Stimulated activated CD8-positive, alpha-beta memory T cell treated with anti-CD3 and anti-CD28 coated beads, Interleukin-12 subunit alpha, Interleukin-12 subunit beta, amount 100 ng/mL, for 24 hours (primary cell): ENCODE measurements around the gene DUS2.

Experiments used
- DNase-seq: peaks from one replicate; pipeline ENCODE4 v3.0.0-alpha.2; 2020; ENCODE audit errors: extremely low read depth

Gene DUS2

DNA sequence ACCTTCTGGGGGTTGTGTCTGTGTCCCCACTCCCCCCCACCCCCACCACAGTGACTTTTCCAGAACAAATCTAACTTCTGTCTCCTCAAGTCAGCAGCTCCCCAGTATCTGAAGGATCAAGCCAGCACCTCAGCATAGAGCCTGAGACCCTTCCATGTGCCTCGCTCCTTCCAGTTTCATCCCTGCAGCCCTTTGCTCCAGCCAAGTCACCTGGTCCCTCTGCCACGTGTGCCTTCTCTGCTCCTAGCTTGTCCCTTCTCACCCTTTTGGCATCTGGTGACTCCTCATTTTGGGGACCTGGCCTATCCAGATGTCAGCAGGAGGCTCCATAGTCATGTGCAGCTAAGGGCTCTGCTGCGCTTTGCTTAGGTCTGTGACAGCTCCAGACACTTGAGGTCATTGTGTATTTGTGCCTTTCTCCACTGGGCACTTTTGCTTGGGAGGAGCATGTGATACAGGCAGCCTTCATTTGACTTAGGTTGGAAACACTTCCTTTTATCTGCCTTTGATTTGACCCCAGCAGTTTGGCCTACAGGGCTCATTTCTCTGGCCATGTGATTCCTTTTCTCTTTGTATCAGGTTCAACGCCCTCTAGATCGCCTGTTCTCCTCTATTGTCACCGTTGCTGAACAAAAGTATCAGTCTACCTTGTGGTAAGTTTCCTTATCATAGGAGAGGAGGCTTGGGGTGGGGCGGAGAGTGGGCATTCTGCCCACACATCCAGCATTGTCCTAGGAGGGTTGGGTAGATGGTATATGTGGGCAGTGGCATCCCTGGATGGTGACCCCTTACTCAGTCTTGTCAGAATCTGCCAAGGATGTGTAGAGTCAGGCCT lies 55.0 kb downstream of the DUS2 start:
- no peak for DNase-seq

DNA sequence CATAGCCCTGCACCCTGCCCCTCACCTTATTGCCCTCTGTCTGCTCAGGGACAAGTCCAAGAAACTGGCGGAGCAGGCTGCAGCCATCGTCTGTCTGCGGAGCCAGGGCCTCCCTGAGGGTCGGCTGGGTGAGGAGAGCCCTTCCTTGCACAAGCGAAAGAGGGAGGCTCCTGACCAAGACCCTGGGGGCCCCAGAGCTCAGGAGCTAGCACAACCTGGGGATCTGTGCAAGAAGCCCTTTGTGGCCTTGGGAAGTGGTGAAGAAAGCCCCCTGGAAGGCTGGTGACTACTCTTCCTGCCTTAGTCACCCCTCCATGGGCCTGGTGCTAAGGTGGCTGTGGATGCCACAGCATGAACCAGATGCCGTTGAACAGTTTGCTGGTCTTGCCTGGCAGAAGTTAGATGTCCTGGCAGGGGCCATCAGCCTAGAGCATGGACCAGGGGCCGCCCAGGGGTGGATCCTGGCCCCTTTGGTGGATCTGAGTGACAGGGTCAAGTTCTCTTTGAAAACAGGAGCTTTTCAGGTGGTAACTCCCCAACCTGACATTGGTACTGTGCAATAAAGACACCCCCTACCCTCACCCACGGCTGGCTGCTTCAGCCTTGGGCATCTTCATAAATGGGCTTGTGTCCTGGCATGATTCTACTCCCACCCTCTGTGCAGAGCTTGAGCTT lies 55.8 kb downstream of the DUS2 start:
- no peak for DNase-seq

DNA sequence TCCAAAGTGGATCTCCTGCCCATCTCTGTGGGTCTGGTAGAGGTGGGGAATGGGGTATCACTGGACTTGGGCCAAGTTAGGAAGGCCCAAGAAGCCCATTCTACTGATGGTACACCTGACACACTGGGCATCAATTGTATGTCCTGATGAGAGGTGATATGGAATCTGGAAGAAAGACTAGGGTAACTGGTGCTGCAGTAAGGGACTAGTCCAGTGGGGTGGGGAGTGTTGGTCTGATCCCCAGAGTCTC lies 56.2 kb downstream of the DUS2 start:
- no peak for DNase-seq

DNA sequence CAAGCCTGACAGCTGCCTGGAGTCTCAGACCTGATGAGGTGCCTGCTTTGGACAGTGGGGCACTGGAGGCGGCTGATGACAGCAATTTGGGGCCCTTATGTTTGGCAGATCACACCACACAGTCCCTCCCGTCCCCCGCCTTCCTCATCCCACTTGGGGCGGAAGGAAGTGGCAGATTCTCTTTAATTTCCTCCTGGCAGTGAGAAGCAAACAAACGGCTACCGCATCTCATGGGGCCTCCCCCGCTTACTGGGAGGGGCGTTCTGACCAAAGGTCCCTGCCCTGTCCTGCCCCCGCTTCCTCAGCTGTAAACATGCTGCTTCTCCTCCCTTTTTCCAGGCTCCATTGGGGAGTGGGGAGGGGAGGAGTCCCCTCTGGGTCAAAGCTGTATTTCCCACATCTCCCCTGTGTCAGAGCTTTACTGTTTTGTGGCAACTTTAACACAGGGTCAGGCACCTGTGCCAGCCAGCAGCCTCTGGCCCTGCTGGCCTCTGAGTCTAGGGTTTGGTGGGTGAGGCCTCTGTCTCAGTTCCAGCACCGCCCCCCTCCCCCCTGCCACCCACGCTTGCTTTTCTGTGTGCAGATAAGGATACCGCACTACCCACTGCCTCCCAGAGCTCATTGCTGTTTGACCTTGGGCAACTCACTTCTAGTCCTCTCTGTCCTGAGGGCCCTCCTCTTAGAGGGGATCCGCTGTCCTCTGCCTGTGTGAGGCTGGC lies 56.7 kb downstream of the DUS2 start:
- DNase-seq, result peak; percentile 50

DNA sequence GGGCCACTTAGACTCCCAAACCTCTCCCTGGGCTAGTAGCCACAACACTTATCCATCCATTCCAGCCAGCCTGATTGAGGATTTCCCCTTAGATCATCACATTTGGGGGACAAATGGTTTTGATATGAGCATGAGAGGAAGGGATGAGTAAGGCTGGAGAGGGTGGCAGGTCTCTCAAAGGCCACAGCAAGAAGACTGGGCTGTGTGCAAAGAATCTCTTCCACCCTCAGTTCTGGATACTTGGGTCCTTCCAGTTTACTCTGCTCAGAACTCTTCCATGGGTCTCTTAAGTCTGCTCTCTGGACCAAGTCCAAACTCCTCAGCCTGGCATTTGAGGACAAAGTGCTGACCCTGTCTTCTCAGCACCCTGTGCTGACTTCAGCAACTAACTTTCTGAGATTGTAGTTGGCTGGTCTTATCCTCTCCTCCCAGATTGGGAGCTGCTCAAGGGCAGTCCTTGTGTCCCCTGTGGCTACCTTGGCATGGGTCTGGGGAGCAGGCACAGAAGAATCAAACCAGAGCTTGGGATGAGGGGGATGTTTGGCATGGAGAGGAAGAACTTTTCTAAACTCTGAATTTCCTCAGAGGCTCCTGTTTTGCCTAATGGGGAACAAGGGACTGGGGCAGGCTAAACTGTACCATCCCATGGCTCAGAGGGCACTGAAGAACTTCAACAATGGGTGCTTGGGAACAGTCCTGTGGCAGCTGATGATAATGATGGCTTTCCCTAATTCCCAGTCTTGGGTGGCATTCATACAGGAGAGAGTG lies 59.0 kb downstream of the DUS2 start:
- DNase-seq, result no peak

DNA sequence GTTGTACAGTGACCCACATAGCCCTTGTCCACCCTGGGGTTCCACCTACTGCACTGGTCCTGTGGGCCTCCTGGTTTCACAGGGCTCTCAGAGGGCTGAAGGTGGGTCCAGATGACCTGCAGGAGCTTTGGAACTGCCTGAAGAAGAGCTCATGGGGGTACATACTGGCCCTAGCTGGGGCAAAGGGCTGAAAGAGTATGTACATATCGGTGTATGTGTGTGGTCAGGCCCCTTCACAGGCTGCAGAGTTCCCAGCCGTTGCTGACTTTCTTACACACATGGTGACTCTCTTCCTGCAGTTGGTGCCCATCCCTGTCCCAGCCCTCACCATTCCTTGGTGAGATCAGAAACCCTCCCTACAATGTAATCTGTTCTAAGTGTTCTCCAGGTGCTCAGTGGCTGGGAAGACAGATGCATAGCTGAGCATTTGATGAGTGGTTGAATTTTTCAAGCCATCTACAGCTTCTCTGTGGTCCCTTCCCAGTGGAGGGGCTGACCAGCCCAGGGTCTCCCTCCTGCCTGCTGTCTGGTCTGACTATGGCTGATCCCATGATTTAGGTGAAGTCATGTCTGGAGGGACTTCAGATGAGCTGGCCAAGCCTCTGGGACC lies 59.6 kb downstream of the DUS2 start:
- no peak for DNase-seq

DNA sequence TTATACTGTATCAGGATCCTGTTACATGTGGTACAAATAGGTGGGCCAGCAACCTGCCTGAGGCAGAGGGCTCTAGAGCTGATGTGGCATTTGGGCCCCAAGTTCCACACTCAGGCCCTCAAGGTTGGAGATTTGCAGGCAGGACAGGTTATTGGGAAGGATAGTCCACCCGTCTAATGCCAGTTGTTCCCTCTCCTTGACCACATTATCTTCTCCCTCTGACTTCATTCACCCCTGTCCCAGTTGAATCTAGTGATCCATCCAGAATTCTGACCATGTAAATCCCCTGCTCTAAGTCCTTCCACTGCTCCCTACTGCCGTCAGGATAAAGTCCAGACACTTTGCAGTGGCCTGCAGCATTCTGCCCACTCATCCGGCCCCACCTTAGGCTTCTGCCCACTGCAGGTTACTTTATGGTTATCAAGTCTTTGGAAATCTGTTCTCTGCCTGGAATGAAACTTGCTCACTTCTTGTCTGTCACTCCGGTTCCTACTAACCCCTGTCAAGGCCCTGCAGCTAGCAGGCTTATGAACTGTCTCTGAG lies 60.2 kb downstream of the DUS2 start:
- no peak for DNase-seq

DNA sequence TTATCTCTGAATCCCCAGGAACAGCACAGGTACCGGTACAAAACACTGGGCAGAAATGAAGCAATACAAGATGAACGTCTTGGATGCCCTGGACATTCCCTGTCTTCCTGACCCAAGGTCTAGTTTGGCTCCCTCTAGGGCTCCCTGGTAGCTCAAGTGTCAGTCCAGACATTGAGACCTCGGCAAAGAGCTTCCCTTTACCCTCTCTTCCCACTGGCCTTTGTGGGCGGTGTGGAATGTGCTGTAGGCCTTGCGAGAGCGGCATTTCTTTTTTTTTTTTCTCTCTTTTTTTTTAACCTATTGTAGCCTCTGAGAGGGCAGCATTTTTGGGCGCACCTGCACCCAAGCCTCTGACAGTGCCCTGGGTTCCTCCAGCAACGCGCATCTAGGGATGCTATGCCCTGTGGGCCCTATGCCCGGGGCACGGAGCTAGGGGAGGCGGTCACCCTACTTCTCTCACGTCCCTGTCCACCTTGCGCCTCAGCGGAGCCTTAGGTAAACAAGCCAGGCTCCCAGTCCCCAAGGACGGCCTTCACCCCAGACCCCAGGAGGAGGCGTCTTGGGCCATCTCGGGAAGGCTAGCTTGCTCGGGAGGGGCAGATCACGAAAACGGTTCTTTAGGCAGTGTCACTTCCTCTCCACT lies 60.9 kb downstream of the DUS2 start:
- DNase-seq, result no peak

DNA sequence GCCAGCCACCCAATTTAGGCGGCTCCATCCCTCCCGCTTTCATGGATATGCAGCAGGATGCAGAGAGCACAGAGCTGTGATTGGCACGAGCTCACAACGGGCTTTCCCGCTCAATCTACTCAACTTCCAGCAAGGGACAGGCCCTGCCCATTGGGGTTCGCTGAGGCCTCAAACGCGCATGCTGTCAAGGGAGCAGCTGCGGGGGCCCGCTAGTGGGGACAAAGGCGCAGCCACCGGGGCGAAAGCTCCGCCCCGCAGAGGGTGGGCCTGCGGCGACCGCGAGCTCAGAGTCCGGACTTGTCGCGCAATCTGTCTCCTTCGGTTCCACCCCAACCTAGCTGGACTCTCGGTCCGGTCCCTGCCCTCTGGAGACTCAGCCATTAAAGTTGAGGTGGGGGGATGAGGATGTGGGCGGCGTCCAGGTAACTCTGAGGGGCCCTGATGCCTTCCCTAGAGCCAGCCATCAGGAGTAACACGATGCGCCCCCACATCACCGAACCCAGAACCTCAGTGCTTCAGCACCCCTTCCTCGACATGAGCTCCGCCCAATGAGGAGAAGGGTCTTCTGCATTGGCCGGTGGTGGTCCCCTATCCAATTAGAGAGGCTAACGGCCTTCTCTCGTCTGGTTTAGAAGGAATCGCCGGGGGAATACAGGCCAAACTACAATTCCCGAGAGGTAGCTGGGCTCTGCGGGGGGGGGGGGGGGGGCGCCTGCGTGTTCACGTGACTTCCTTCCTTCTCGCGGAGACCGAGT lies 61.6 kb downstream of the DUS2 start:
- peak; percentile 63 for DNase-seq

DNA sequence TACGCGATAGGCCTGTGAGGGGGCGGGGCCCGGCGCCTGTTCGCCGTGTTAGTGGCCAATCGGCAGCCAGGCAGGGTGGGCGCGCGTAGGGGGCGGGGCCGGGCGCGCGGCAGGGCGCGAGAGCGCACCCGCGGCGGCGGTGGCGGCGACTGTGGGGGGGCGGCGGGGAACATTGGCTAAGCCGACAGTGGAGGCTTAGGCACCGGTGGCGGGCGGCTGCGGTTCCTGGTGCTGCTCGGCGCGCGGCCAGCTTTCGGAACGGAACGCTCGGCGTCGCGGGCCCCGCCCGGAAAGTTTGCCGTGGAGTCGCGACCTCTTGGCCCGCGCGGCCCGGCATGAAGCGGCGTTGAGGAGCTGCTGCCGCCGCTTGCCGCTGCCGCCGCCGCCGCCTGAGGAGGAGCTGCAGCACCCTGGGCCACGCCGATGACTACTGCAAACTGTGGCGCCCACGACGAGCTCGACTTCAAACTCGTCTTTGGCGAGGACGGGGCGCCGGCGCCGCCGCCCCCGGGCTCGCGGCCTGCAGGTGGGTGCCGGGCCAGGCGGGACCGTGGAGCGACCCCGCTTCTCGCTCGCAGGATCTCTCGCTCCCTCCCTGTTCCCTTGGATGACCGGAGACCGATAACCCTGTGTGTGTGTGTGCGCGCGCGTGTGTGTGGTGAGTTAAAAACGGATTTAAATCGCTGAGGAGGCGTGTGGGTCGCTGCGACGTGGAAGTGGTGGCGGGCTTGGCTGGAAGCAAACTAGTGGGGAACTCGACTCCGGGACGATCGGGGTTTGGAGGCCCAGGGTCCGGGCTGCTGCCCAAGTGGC lies 62.4 kb downstream of the DUS2 start, which contains the start of gene NFATC3:
Gene NFATC3, plus strand, starts transcription at position 112 of the 813 bp plus-strand sequence. Its CDS starts 312 bp downstream, at position 424.
- peak; percentile 97 for DNase-seq

DNA sequence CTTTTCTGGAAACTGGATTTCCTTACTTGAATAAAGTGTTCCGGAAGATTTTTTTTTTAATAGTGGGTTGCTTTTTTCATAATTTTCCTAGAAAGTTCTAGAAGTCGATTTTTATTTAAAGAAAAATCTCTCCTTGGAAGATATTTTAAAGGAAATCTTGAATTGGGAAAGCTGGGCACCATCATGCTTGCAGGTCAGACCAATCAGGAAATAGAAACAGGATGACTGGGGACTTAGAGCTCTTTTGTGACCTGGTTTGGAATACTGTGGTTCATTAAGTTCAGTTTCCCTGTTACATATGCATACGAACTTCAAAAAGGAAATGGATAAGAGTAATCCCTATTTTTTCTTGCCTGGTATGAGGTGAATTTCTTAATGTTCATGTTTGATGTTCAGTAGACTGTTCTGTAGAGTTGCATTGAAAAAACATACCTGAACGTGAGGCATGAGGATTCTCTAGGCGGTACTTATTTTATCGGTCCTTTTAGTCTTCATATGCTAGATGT lies 63.3 kb downstream of the DUS2 start:
- DNase-seq, result no peak

DNA sequence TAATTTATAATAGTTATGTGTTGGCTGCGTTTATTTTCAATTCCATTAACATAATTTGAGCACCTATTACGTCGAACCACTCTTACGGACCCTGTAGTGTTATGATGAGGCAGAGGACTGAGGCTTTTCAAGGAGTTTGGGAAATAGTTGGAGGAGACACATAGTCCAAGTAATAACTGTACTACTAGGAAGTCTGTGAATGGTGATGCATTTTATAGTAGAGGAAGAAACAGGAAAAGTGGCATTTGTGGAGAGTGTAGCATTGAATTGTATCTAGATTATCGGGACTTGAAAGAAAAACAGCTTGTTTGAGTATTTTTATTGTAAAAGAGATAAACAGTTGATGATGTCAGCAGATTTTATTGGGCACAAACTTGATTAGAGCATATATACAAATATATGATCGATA lies 63.8 kb downstream of the DUS2 start:
- no peak for DNase-seq

DNA sequence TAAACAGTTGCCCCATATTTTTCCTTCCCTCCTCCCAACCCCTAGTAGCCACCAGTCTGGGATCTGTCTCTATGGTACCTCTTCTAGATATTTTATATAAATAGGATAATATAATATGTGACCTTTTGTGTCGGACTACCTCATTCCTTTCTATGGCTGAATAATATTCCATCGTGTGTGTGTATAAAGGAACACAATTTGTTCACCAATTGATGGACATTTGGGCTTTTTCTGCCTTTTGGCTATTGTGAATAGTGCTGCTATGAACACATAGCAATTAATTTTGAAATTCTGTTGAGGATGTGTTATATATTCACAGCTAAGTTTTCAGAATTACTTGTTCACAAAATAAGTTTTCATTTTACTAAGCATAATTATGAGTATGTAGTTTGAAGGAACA lies 64.6 kb downstream of the DUS2 start:
- no peak for DNase-seq

DNA sequence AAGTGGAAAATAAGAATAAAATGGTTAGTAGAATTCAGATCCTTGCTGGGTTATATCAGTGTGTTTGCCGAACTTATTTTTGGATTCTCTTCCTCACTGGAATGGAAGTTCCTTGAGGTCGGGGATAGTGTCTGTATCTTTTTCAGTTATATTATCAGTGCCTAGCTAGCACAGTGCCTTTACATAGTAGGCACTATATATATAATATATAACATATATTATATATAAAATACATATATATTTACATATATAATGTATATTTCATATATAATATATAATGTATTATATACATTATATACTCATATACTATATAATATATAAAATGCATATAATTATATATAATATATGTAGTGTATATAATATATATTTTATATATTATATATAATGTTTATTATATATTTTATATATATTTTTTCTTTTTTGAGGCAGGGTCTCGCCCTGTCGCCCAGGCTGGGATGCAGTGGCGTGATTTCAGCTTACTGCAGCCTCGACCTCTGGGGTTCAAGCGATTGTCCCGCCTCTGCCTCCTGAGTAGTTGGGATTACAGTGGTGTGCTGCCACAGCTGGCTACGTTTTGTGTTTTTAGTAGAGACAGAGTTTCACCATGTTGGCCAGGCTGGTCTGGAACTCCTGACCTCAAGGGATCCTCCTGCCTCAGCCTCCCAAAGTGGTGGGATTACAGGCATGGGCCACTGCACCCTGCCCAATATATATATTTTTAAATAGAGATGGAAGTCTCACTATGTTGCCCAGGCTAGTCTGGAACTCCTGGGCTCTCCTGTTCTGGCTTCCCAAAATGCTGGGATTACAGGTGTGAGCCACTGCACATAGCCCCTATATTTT lies 65.3 kb downstream of the DUS2 start:
- DNase-seq, result no peak

DNA sequence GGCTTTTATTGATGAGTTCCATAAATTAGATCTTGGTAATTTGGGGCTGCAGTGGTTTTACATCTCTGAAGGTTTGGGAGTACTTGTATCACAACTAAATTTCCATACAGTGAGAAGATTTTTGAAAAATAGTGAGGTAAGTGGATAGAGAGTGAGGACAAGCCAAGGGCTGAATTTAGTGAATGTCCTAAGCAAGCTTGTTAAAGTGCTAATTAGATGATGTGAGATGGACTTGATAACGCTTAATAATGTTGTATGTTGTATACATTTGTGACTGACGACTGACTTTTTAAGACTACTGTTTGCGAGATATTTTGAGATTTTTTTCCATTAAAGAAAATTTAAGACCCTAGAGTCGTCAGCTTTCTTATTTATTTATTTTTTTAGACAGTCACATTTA lies 66.0 kb downstream of the DUS2 start:
- no peak for DNase-seq

DNA sequence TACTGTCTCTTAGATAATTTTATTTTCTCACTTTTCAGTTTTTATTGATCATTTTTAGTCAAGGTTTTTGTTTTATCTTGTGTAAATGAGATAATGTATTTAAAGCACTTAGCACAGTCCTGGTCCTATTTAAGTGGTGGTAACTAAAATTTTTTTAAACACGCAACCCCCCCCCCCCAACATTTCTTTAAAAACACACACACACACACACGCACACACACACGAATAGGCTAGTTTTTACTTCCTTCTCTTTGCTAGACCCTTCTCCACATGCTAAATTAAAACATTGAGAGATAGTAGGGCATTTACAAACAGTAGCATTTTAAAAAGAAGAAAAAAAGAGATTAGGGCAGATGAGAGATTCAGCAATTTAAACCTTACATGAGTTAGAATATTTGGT lies 67.0 kb downstream of the DUS2 start:
- no peak for DNase-seq

DNA sequence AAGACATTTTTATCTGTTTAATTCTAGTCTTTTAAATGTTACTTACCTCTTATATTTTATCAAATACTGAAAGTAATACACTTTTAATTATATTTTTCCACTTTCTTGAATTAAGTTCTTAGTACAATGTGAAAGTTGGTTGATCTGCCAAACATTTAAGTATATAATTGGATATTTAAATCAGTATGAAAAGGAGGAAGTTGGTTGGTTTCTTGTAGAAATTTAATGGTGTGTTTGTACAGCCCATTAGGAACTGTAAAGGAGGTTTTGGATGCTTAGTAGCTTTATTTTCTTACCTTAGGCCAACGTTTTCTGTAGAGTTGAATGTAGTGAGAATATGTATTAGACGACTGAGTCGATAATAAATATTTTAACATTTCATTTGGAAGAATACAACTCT lies 67.4 kb downstream of the DUS2 start:
- no peak for DNase-seq
